Mammary epithelial cell (primary cell): Measurements from ENCODE around the gene CD83.

Experiments used
- CTCF ChIP-seq, 2 donors: IDR thresholded peaks in 1 of 2; conservative IDR thresholded peaks in 1 of 2; 2 replicates each; pipeline ENCODE4 v1.5.1; 2011 to 2012; ENCODE audit warnings: inconsistent platforms in 2 of 2, low read length in 2 of 2, mild to moderate bottlenecking in 2 of 2, control low read depth in 1 of 2, low read depth in 1 of 2; ENCODE audit not compliant: insufficient read depth in 1 of 2; ENCODE audit errors: extremely low read depth in 1 of 2
- EZH2 ChIP-seq: IDR thresholded peaks from 2 replicates; pipeline ENCODE4 v1.6.1; 2012; ENCODE audit warnings: low read length, inconsistent platforms, borderline replicate concordance

GRCh38 chr6:14091339-14091978 lies 26.1 kb upstream of the CD83 start:
- TF ChIP-seq CTCF (conservative IDR thresholded peaks at IDR 0.05 in 1 of 2, IDR thresholded peaks at IDR 0.05 in 1 of 2; ENCODE audit: extremely low read depth in 1 of 2, insufficient read depth in 1 of 2, low read depth in 1 of 2, low read length in 2 of 2) = no peak
- TF ChIP-seq EZH2 = no peak
